GM18508 (cell line): ENCODE results near the gene SCMH1.

Experiments used
- ATAC-seq: cut with Tn5 transposase; IDR thresholded peaks from one replicate; pipeline ENCODE4 v1.9.1; 2021; ENCODE audit warnings: moderate number of reproducible peaks; ENCODE audit not compliant: insufficient read depth, unreplicated experiment

Gene SCMH1

DNA sequence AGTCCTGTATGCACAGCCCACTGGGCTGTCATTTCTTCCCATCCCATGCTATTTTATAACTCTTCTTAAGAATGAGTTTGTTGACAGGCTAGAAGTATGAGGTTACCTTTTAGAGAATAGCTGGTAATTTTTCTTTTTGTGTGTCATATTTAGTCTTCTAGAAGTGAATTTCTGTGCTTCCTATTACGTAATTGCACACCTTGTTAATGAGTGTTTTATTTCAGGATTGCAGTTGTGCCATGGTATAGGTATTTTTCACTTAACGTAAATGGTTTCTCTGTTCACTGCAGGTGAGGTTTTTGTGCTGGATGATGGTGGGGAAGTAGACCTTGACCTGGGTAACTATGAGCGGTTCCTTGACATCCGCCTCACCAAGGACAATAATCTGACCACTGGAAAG lies 257.6 kb downstream of the SCMH1 start:
- no peak for ATAC-seq

GRCh38 chr1:40984066-40984465 lies 258.0 kb downstream of the SCMH1 start:
- ATAC-seq, result no peak

- ATAC-seq, result no peak
These were observed 258.8 kb downstream of the SCMH1 start for GRCh38 chr1:40983286-40983685.

GRCh38 chr1:40982721-40983120 lies 259.4 kb downstream of the SCMH1 start:
- ATAC-seq, result no peak

DNA sequence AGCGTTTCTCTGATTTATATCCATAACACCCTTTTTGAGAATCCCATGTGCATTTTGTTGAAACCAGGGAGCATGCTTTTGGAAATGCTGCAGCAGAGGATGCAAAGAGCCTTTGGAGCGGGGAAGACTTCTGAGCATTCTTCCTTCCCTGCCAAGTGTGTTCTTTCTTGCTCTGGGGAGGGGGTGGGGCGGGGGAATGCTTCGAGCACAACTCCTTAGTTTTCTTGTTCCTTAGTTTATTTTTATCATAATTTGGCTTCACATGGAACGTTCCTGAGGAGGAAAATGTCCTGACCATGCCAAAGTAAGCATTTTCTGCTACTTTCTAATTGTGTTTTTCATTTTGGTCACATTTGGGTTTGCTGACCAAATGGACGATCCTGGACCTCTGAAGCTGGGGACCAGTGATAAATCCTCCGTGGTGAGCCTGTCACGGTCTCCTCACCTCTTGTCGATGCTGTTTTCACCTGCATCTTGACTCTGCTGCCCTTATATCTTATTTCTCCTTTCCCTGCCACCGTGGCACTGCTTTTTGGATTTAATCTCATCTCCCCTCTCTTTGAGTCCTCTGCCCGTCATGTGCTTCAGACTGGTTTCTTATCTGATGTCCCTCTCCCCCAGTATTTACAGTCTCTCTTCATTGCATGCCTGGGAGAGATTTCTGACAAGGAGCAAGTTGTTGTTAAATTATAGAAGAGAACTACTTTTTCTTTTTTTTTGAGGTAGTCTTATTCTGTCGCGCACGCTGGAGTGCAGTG lies 260.2 kb downstream of the SCMH1 start:
- ATAC-seq, result no peak

GRCh38 chr1:40980453-40981121 lies 261.5 kb downstream of the SCMH1 start:
- no peak for ATAC-seq

GRCh38 chr1:40980068-40980452 lies 262.0 kb downstream of the SCMH1 start:
- no peak for ATAC-seq

- ATAC-seq, result peak; percentile 57
These were observed 262.7 kb downstream of the SCMH1 start, which contains the start of gene CTPS1 for GRCh38 chr1:40979241-40980067. Gene CTPS1, plus strand, starts transcription at chr1:40979696. Its CDS starts 3,595 bp downstream, at chr1:40983291.

- no peak for ATAC-seq
These were observed 263.2 kb downstream of the SCMH1 start for GRCh38 chr1:40978886-40979240.

DNA sequence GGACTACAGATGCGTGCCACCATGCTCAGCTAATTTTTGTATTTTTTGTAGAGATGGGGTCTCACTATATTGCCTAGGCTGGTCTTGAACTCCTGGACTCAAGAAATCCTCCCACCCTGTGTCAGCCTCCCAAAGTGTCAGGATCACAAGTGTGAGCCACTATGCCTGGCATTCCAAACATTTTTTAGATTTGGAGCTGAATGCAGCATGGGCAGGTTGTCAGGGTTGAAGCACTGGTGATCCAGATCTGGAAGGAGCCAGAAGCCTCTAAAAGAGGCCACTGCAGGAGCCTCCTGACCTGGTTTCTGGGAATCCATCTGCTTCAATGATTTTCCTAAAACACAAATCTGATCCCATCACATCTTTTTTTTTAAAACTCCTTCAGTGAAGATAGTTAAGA lies 264.4 kb downstream of the SCMH1 start:
- ATAC-seq, result no peak
